Esophagus squamous epithelium (tissue), 4 donors: ENCODE results near the gene FCHSD2.

Source experiments
- CTCF ChIP-seq, 6 experiments: fragments of 450-650 bp in 4 of 6; fragments of 200-600 bp in 2 of 6; sonication (generic) in 2 of 6; IDR thresholded peaks; one replicate each; pipeline ENCODE4 v1.5.1; 2016 to 2019; ENCODE audit warnings: antibody characterized with exemption in 6 of 6, mild to moderate bottlenecking in 4 of 6, moderate library complexity in 4 of 6
- POLR2A ChIP-seq, 4 donors: fragments of 450-650 bp; IDR thresholded peaks; one replicate each; pipeline ENCODE4 v1.6.1; 2017; ENCODE audit warnings: antibody characterized with exemption in 4 of 4, mild to moderate bottlenecking in 4 of 4, moderate library complexity in 3 of 4

GRCh38 chr11:73163638-73164174 lies 21.6 kb upstream of the FCHSD2 start:
- TF ChIP-seq CTCF (IDR thresholded peaks at IDR 0.05) (no peak), POLR2A (IDR thresholded peaks at IDR 0.05) (no peak)
